HG03280 (cell line): Measurements from ENCODE around the gene DPP10.
"Not testable (repeated sequence)": the region's sequence is repeated elsewhere in the genome, so short reads cannot be mapped to it uniquely, and the experiment has no call there.

ENCODE experiments used
- ATAC-seq: cut with Tn5 transposase; IDR thresholded peaks from one replicate; pipeline ENCODE4 v1.9.1; 2021; ENCODE audit warnings: mild to moderate bottlenecking, moderate library complexity; ENCODE audit not compliant: unreplicated experiment

DPP10 gene

GRCh38 chr2:114709936-114710850 lies 267.8 kb downstream of the DPP10 start:
- no peak for ATAC-seq

DNA sequence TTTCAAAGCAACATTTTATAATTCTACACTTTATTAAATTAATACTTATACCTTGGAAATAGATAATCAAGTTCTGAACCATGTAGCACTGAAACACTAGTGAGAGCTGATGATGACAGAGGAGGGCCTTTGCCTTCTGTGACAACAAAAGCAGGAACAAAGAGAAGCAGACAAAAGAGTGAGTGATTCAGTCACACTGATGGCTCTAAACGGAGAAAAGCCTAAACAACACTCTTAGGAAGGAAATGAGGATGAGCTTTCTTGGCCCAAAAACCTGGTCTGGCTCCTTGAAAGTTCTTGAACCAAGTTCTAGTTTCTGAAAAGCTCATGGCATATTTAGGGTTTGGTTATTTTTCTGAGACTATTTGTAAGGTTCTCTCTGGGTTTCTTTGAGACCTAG lies 271.9 kb downstream of the DPP10 start:
- no peak for ATAC-seq

- ATAC-seq = no peak
Measured at GRCh38 chr2:114717049-114717448, 274.6 kb downstream of the DPP10 start.

DNA sequence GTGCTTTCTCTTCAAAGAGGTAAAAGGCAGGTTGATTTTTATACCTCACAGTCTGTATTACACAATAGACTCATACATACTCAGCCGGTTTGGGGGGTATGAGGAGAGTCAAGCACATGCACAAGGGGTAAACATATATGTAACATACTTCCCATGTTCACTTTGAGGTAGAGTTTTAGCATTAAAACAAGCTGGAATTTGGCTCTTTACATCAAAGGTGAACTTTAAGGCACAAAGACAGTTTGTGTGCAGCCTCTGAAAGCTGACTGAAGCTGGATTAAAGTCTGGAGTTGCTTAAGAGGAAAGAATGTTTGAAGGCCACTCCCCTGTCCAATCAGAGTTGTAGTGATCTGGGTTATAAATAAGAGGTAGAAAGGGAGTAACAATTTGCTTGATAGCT lies 282.0 kb downstream of the DPP10 start:
- no peak for ATAC-seq

- ATAC-seq = no peak
Measured at GRCh38 chr2:114727012-114727411, 284.6 kb downstream of the DPP10 start.

- no peak for ATAC-seq
Measured at GRCh38 chr2:114728372-114728771, 285.9 kb downstream of the DPP10 start.

DNA sequence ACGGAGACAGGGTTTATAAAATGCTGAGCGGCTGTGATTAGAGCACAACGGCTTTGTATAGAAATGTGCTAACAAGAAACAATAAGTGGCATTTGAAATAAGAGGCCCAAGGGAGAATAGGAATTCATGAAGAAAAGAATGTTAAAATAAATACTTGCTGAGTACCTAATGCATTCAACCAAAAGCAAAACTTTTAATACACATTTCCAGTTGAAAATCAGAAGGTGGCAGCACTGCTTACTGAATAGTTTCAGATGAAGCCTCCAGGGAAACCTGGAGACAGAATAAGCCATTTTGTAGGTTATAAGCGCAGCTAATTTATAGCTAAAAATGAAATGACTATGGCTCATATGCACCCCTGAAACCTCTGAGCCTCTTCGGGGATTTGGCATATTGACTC lies 286.6 kb downstream of the DPP10 start:
- no peak for ATAC-seq

GRCh38 chr2:114735126-114735525 lies 292.7 kb downstream of the DPP10 start:
- no peak for ATAC-seq

- ATAC-seq = no peak
Measured at GRCh38 chr2:114742245-114742644, 299.8 kb downstream of the DPP10 start.

DNA sequence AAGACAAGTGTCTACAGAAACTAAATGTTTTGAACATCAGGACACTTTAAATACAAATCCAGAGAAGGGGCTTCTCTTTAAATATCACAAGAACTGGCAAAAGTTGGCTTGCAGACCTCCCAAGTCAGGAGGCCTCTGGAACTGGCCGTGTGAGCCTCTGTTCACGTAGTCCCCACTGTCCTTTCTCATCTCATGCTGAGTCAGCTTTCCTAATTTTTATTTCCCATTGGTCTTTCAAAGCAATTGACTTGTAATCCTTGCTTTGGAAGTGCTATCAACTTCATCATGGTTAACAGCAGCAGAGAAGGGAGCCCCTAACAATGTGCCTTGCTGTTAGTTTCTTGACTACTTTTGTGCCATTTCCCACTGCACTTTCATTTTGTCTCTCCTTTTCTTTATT lies 303.3 kb downstream of the DPP10 start:
- no peak for ATAC-seq

- ATAC-seq = not testable (repeated sequence)
Measured at GRCh38 chr2:114748175-114748574, 305.7 kb downstream of the DPP10 start.

- no peak for ATAC-seq
Measured at GRCh38 chr2:114752425-114752824, 310.0 kb downstream of the DPP10 start.

- ATAC-seq = no peak
Measured at GRCh38 chr2:114753145-114753544, 310.7 kb downstream of the DPP10 start.

- no peak for ATAC-seq
Measured at GRCh38 chr2:114754907-114755563, 312.6 kb downstream of the DPP10 start.

DNA sequence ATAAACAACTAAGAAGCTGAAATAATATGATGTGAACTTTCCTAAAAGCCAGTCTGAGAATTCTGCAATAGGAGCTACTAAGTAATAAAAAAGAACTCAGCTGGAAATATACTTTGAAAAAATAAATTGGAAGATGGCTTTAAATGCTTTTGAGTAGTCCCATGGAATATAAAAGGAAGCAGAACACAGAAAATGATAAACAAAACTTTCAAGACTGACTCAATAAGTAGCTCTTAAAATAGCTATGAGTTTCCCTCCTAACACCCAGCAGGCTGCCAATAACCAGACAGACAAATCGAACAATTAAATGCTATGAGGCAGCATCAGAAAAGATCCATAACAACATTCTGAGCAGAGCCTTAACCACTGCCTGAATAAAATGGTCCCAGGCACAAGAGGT lies 319.9 kb downstream of the DPP10 start:
- no peak for ATAC-seq

DNA sequence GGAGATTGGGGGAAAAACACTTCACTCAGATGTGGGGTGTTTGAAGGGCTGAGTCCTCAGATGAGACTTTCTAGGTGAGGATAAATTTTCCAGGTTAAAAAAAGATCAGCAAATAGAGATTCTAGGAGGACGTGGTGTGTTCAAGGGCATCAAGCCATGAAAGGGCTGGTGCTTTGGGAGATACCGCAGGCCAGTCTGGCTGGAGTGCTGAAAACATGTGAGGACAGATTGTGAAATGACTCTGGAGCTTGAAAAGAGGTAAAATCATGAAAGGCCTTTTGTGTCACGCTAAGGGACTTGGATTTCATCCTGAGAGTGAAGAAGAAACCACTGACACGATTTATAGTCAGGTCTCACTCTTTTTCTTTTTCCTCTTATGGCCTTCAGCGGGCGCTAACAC lies 320.5 kb downstream of the DPP10 start:
- no peak for ATAC-seq

GRCh38 chr2:114769110-114769509 lies 326.7 kb downstream of the DPP10 start:
- no peak for ATAC-seq

GRCh38 chr2:114769991-114770390 lies 327.6 kb downstream of the DPP10 start:
- ATAC-seq = no peak

DNA sequence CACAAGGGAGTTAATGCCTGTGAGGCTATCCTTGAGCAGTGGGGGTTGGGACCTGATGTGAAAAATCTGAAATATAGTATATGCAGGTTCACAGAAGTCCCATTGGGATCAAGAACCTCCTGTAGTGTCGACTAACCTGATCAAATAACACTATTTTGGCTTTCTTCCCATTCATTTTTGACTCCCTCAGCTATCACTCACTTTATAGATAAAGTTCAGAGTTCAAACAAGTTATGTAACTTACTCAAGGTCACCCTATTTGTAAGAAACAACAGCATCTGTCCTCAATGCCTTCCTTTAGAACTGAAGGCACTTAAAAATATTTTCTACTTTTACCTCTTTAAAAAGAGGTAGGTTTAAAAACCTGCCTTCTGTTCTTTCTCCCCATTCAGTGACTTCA lies 341.6 kb downstream of the DPP10 start:
- no peak for ATAC-seq

- no peak for ATAC-seq
Measured at GRCh38 chr2:114784890-114785583, 342.6 kb downstream of the DPP10 start.

DNA sequence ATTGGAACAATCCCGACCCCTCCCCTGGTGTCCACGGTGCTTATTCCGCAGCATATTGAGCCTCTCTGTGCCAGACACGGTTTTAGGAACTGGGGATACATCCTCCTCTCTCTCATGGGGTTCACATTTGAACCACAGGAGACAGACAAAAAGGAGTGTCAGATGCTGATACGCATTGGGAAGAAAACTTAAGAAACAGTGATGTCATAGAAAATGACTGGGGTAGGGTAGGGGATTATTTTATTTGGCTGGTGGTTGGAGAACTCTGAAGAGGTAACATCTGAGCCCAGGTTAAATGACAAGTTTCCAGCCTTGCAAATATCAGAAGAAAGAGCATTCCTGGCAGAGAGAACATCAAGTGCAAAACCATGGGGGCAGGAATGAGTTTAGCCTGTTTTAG lies 344.5 kb downstream of the DPP10 start:
- no peak for ATAC-seq

DNA sequence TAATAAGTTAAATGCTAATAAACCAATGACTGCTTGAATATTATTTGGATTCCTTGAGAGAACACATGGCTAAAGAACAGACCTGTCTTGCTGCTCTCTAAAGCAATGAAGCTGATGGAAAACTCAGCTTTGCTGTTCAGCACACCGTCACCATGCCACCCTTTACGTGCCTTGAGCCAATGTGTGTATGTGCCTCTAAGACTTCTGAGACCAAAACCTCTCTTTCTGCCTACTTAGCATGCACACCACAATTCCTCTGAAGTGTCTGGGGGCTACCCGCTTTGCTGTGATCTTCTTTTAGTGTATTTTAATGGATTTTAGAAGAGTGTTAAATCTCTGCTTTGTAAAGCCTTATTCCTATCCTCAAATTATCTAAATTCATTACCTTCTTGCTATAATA lies 345.0 kb downstream of the DPP10 start:
- no peak for ATAC-seq
